ENCODE results near the gene GASK1A. TPM values are rescaled to one million over a fixed set of nuclear protein-coding genes. Genes with fewer than 3 reads are reported as not detected.

Gene GASK1A
- polyA plus RNA-seq (2013, experiment 1 of 4), result 5.7 TPM
- polyA plus RNA-seq (2013, experiment 2 of 4), result 6.0 TPM
- polyA plus RNA-seq (2013, experiment 3 of 4), result 6.7 TPM
- 4.9 TPM for polyA plus RNA-seq (2013, experiment 4 of 4)

DNA sequence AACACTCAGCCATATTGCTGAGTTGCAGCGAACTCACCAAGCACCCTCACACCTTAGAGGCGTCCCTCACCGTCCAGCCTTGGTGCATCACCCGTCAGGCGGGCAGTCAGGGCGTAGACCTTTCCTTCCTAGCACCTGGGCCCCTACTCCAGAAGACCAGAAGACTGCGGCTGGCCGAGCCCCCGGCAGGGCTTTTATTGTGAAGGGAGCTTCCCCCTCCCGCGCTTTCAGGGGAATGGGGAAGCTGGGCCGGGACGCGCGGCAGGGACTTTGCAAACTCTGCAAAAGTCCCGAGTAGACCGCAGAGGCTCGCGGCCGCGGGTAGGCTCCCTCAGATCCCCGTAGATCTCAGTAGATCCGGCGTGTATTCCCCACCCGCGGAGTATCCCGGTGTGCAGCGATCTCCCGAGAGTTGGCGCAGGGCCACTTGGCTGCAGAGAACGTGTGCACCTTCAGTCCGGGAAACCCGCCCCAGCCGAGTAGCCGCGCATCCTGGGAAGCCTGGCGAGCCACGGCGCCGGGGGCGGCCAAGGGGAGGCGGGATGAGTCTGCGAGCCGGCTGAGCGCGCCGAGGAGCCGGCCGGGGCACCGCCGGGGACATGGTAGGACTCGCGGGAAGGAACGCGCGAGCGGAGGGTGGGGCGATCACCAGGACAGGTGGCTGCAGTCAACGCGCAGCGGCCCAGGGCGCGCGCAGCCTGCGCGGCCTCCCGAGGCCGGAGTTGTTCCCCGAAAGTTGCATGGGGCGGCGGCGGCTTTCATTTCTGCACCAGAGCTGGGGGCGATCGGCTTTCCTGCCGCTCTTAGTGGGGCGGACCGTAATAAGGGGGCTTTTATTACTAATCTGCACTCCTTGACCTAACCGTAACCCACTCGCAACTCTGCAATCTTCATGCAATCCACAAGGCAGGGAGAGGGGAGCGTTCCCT, at the start of gene GASK1A:
Gene GASK1A (plus strand): TSS at position 268 of the 929 bp plus-strand sequence. CDS start 332 bp downstream, at position 600.
- WGBS, 2 experiments, result 1% methylated on average over 80 of the region's 80 CpGs
- H3K27me3 ChIP-seq (ENCODE audit: control insufficient read depth, insufficient read depth, low read length, poor library complexity, severe bottlenecking), result peaks cover 33% of the 10 kb centered on the region
- H3K27ac ChIP-seq (ENCODE audit: insufficient read depth, low read depth, low read length, poor library complexity, severe bottlenecking), result no peak within 1 kb of the TSS

DNA sequence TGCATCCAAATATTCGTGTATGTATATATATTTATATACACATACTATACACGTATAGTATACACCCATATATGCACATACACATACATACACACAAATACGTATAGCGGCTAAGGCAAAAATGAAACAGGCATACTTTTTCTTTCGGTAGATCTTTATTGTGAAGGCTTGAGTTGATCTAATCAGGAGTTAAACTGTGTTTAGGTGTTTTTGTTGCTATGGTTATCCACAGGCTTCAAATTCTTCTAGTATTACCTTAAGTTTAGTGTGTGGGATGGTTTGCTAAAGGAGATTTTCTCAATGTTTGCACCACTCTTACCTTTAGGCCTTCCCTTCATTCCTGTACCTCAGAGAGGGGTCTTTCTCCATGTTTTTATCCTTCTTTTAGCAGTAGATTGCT, 45.0 kb upstream of the GASK1A start:
- no peaks in the 10 kb centered on the region for H3K9me3 ChIP-seq (ENCODE audit: control insufficient read depth, low read length)
- no peak overlapping the region for H3K27ac ChIP-seq (ENCODE audit: insufficient read depth, low read depth, low read length, poor library complexity, severe bottlenecking)
- WGBS, 2 experiments, result 93 to 97% methylated on average over 3 to 4 of the region's 5 CpGs
- no peaks in the 10 kb centered on the region for H3K27me3 ChIP-seq (ENCODE audit: control insufficient read depth, insufficient read depth, low read length, poor library complexity, severe bottlenecking)
- H3K36me3 ChIP-seq (ENCODE audit: control insufficient read depth, insufficient read depth, low read length), result no peaks in the 10 kb centered on the region
- H3K4me1 ChIP-seq (ENCODE audit: control insufficient read depth, insufficient read depth, low read length), result no peaks in the 10 kb centered on the region
- no peak overlapping the region for H3K4me3 ChIP-seq (ENCODE audit: insufficient read depth, low read depth, low read length)

More for the DNA sequence above, at the start of gene GASK1A:
- peaks cover 6% of the 10 kb centered on the region for H3K9me3 ChIP-seq (ENCODE audit: control insufficient read depth, low read length)
- peaks cover 19% of the 10 kb centered on the region for H3K4me1 ChIP-seq (ENCODE audit: control insufficient read depth, insufficient read depth, low read length)
- no peaks in the 10 kb centered on the region for H3K36me3 ChIP-seq (ENCODE audit: control insufficient read depth, insufficient read depth, low read length)
- H3K4me3 ChIP-seq (ENCODE audit: insufficient read depth, low read depth, low read length), result peak within 1 kb of the TSS; percentile 56

DNA sequence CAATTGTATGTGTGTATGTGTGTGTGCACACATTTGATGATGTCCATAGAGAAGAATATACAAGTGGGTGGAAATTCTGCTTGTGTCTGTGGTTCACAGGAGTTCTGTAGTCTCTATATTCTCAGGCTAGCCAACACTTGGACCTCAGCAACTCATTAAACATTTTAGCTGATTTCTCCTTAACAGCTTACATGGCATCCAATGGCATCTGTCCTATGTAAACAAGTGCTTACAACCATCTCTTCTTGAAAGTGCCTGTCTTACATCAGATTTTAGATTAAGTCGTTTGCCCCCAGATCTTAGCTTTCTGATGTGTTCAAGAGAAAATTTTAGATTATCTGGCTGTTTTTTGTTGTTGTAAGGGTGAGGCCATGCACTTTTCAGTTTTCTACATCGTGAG, 44.2 kb upstream of the GASK1A start:
- Histone ChIP-seq H3K36me3 (ENCODE audit: control insufficient read depth, insufficient read depth, low read length) (no peaks in the 10 kb centered on the region), H3K4me3 (ENCODE audit: insufficient read depth, low read depth, low read length) (no peak overlapping the region), H3K27ac (ENCODE audit: insufficient read depth, low read depth, low read length, poor library complexity, severe bottlenecking) (no peak overlapping the region), H3K4me1 (ENCODE audit: control insufficient read depth, insufficient read depth, low read length) (no peaks in the 10 kb centered on the region), H3K9me3 (ENCODE audit: control insufficient read depth, low read length) (no peaks in the 10 kb centered on the region), H3K27me3 (ENCODE audit: control insufficient read depth, insufficient read depth, low read length, poor library complexity, severe bottlenecking) (no peaks in the 10 kb centered on the region)
- 88 to 90% methylated on average over 2 of the region's 2 CpGs for WGBS, 2 experiments

DNA sequence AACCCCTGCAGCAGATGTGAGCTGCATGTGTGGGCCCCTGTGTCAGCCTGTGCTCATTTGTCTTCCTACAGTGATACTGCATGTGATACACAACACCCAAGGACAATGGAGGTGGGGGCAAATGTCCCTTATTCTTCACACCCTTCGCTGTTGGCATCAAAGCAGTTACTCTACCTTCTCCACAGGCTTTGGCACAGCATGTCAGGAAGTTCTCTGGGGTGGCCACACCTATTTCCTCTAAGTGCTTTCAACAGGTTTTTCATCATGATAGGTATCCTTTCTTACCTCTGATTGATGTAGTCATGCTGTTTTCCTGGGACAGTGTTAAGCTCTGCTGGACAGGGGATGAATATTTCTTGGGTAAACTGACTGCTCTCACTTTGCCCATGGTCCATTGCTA, 43.6 kb upstream of the GASK1A start:
- WGBS, 2 experiments, result 90 to 100% methylated on average over 1 of the region's 1 CpG
- Histone ChIP-seq H3K36me3 (ENCODE audit: control insufficient read depth, insufficient read depth, low read length) (no peaks in the 10 kb centered on the region), H3K4me1 (ENCODE audit: control insufficient read depth, insufficient read depth, low read length) (no peaks in the 10 kb centered on the region), H3K4me3 (ENCODE audit: insufficient read depth, low read depth, low read length) (no peak overlapping the region), H3K9me3 (ENCODE audit: control insufficient read depth, low read length) (no peaks in the 10 kb centered on the region), H3K27ac (ENCODE audit: insufficient read depth, low read depth, low read length, poor library complexity, severe bottlenecking) (no peak overlapping the region), H3K27me3 (ENCODE audit: control insufficient read depth, insufficient read depth, low read length, poor library complexity, severe bottlenecking) (no peaks in the 10 kb centered on the region)

DNA sequence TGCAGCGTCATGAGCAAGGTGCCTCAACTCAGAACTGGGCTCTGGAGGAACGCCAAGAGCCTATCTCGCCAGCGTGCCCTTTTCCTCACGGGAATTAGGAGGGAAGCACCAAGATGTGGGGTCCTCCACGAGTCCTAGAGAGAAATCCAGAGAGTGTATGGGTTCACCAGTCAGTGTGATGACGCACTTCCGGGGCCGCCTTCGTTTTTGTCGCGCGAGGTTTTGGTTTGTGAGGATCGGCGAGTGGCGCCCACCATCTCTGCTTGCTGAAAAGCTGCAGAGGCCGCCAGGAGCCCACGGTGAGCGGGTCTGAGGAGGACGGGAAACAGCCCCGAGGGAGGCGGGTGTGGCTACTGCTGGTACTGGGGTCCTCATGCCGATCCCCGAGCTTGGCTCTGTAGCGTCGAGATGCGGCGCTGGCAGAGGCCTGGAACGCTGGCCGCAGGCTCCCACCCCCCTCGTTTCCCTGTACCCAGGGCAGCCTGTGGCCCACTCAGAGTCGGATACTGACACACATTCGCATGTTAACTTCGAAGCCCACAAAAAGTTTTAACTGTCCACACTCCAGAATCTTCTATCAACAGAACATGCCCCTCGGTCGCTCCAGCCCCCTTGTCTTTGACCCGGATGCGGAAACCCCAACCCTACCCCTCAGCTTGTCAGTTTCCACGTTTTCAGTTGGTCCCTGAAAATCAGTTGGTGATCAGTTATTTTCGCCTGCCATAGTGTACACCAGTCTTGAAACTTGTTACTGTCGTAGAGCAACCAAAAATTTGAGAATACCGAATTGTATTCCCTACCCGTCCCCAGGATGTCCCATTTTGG, 42.7 kb upstream of the GASK1A start:
- no peaks in the 10 kb centered on the region for H3K27me3 ChIP-seq (ENCODE audit: control insufficient read depth, insufficient read depth, low read length, poor library complexity, severe bottlenecking)
- H3K4me1 ChIP-seq (ENCODE audit: control insufficient read depth, insufficient read depth, low read length), result no peaks in the 10 kb centered on the region
- no peaks in the 10 kb centered on the region for H3K36me3 ChIP-seq (ENCODE audit: control insufficient read depth, insufficient read depth, low read length)
- no peak overlapping the region for H3K27ac ChIP-seq (ENCODE audit: insufficient read depth, low read depth, low read length, poor library complexity, severe bottlenecking)
- H3K4me3 ChIP-seq (ENCODE audit: insufficient read depth, low read depth, low read length), result no peak overlapping the region
- WGBS, 2 experiments, result 95 to 96% methylated on average over 43 of the region's 43 CpGs
- no peaks in the 10 kb centered on the region for H3K9me3 ChIP-seq (ENCODE audit: control insufficient read depth, low read length)

DNA sequence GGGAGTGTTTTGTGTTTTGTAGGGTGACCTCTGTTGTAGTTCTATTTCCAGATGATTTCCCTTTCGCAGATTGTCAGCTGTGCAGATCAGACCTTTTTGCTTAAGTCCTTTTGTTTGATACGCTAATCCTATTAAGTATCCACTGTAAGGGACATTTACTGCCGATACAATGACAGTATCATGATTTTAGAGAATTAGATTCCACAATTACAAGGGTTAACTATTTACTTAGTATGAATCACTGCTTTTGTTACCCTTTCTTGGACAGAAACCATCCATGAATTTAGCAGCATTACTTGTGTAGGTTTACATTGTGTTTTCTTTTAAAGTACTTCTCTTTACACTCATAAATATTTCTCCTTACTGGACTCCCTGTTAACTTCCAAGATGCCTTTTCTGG, 41.8 kb upstream of the GASK1A start:
- WGBS, 2 experiments, result 88 to 89% methylated on average over 3 of the region's 3 CpGs

DNA sequence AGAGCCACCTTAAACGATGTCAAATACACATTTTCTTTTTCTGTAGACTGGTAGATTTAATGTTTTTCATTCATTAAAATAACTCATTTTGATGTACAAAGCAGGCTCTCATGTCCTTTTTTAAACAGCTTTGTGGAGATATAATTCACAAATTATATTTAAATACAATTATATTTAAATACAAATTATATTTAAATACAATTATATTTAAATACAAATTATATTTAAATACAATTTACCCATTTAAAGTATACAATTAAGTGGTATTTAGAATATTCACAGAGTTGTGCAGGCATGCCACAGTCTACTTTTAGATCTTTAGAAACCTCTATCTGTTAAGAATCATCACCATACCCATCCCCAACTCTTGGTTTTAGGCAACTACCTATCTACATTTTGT, 36.4 kb upstream of the GASK1A start:
- Histone ChIP-seq H3K27ac (ENCODE audit: insufficient read depth, low read depth, low read length, poor library complexity, severe bottlenecking) (no peak overlapping the region), H3K27me3 (ENCODE audit: control insufficient read depth, insufficient read depth, low read length, poor library complexity, severe bottlenecking) (no peaks in the 10 kb centered on the region), H3K9me3 (ENCODE audit: control insufficient read depth, low read length) (no peaks in the 10 kb centered on the region), H3K4me3 (ENCODE audit: insufficient read depth, low read depth, low read length) (no peak overlapping the region), H3K4me1 (ENCODE audit: control insufficient read depth, insufficient read depth, low read length) (no peaks in the 10 kb centered on the region), H3K36me3 (ENCODE audit: control insufficient read depth, insufficient read depth, low read length) (no peaks in the 10 kb centered on the region)
- WGBS, 2 experiments, result 100% methylated on average over 1 of the region's 1 CpG; no CpG with 5 or more reads in 1 of the 2 experiments

More for the DNA sequence above, 41.8 kb upstream of the GASK1A start:
- H3K36me3 ChIP-seq (ENCODE audit: control insufficient read depth, insufficient read depth, low read length), result no peaks in the 10 kb centered on the region
- H3K27ac ChIP-seq (ENCODE audit: insufficient read depth, low read depth, low read length, poor library complexity, severe bottlenecking), result no peak overlapping the region
- H3K4me3 ChIP-seq (ENCODE audit: insufficient read depth, low read depth, low read length), result no peak overlapping the region
- H3K27me3 ChIP-seq (ENCODE audit: control insufficient read depth, insufficient read depth, low read length, poor library complexity, severe bottlenecking), result no peaks in the 10 kb centered on the region
- H3K4me1 ChIP-seq (ENCODE audit: control insufficient read depth, insufficient read depth, low read length), result no peaks in the 10 kb centered on the region
- H3K9me3 ChIP-seq (ENCODE audit: control insufficient read depth, low read length), result no peaks in the 10 kb centered on the region

DNA sequence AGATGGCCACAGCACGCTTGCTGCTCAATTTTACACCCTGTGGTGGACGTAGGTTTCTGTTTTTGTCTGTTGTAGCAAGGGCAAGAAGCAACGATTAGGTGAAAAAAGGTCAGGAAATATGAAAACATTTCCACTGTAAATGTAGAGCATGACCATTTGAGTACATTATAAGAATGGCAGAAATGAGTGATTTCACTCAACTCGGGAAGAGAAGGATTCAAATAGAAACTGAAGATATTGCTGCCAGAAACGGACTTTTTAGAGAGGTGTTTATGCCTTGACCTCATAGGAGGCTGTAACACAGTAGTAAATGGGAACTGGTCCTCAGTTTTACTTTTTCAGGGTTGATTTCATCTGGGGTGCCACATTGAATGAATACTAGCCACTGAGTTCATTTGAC, 33.1 kb upstream of the GASK1A start:
- H3K36me3 ChIP-seq (ENCODE audit: control insufficient read depth, insufficient read depth, low read length), result no peaks in the 10 kb centered on the region
- no peaks in the 10 kb centered on the region for H3K27me3 ChIP-seq (ENCODE audit: control insufficient read depth, insufficient read depth, low read length, poor library complexity, severe bottlenecking)
- no peaks in the 10 kb centered on the region for H3K9me3 ChIP-seq (ENCODE audit: control insufficient read depth, low read length)
- no peaks in the 10 kb centered on the region for H3K4me1 ChIP-seq (ENCODE audit: control insufficient read depth, insufficient read depth, low read length)
- WGBS, 2 experiments, result 80 to 87% methylated on average over 5 of the region's 5 CpGs
- H3K27ac ChIP-seq (ENCODE audit: insufficient read depth, low read depth, low read length, poor library complexity, severe bottlenecking), result no peak overlapping the region
- H3K4me3 ChIP-seq (ENCODE audit: insufficient read depth, low read depth, low read length), result no peak overlapping the region

DNA sequence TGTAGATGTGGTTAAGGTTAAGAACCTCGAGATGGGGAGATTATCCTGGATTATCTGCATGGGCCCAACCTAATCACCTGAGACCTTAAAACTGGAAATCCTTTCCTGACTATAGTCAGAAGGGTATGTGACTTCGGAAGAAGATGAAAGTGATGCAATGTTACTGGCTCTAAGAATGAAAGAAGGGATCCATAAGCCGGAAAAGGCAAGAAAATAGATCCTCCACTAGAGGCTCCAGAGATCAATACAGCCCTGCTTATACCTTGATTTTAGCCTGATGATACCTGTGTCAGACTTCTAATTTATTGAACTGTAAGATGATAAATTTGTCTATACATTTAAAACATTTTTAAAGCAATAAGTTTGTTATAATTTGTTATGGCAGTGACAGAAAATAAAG, 21.5 kb upstream of the GASK1A start:
- no peaks in the 10 kb centered on the region for H3K36me3 ChIP-seq (ENCODE audit: control insufficient read depth, insufficient read depth, low read length)
- WGBS, 2 experiments, result 81 to 84% methylated on average over 3 of the region's 3 CpGs
- no peaks in the 10 kb centered on the region for H3K27me3 ChIP-seq (ENCODE audit: control insufficient read depth, insufficient read depth, low read length, poor library complexity, severe bottlenecking)

DNA sequence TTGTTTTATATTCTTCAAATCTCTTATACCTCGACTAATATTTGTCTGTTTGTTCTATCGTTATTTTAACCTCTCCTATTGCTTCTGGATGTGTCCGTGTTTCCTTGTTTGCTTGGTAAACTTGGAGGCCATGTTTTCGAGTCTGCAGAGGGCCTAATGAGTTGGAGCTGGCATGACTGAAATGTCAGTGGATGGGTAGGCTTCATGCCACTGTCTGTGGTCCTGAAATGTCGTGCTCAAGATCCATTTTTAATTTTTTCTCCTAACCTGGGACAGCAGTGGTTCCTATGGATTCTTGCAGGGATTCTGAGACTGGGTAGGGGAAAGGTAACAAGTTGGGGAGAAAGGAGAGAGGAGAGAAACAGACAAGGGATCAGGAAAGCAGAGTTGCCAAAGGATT, 18.8 kb upstream of the GASK1A start:
- Histone ChIP-seq H3K4me3 (ENCODE audit: insufficient read depth, low read depth, low read length) (no peak overlapping the region), H3K27ac (ENCODE audit: insufficient read depth, low read depth, low read length, poor library complexity, severe bottlenecking) (no peak overlapping the region)
- 72 to 73% methylated on average over 5 of the region's 5 CpGs for WGBS, 2 experiments

More for the DNA sequence above, 21.5 kb upstream of the GASK1A start:
- Histone ChIP-seq H3K4me1 (ENCODE audit: control insufficient read depth, insufficient read depth, low read length) (no peaks in the 10 kb centered on the region), H3K4me3 (ENCODE audit: insufficient read depth, low read depth, low read length) (no peak overlapping the region), H3K9me3 (ENCODE audit: control insufficient read depth, low read length) (no peaks in the 10 kb centered on the region), H3K27ac (ENCODE audit: insufficient read depth, low read depth, low read length, poor library complexity, severe bottlenecking) (no peak overlapping the region)

More for the DNA sequence above, 18.8 kb upstream of the GASK1A start:
- no peaks in the 10 kb centered on the region for H3K36me3 ChIP-seq (ENCODE audit: control insufficient read depth, insufficient read depth, low read length)
- H3K9me3 ChIP-seq (ENCODE audit: control insufficient read depth, low read length), result no peaks in the 10 kb centered on the region
- H3K27me3 ChIP-seq (ENCODE audit: control insufficient read depth, insufficient read depth, low read length, poor library complexity, severe bottlenecking), result no peaks in the 10 kb centered on the region
- no peaks in the 10 kb centered on the region for H3K4me1 ChIP-seq (ENCODE audit: control insufficient read depth, insufficient read depth, low read length)
